Fibroblast of lung (primary cell): ENCODE data around the gene CDK4.
A peak's percentile ranks its signal among the peaks of the same experiment; 100 is the strongest.

Experiments used
- CTCF ChIP-seq, 2 donors: IDR thresholded peaks in 1 of 2; conservative IDR thresholded peaks in 1 of 2; 1 replicate in 1 of 2; 2 replicates in 1 of 2; pipeline ENCODE4 v1.5.1; 2011 to 2012; ENCODE audit warnings: low read length in 2 of 2, control low read depth in 1 of 2, inconsistent platforms in 1 of 2, low read depth in 1 of 2, mild to moderate bottlenecking in 1 of 2
- EZH2 ChIP-seq: IDR thresholded peaks from 2 replicates; pipeline ENCODE4 v1.5.1; 2012; ENCODE audit warnings: low read length, control low read depth, mild to moderate bottlenecking; ENCODE audit errors: missing control alignments

- TF ChIP-seq CTCF (conservative IDR thresholded peaks at IDR 0.05 in 1 of 2, IDR thresholded peaks at IDR 0.05 in 1 of 2; ENCODE audit: low read depth in 1 of 2, low read length in 2 of 2) = no peak
- TF ChIP-seq EZH2 = peak; percentile 80
Observed at GRCh38 chr12:57754411-57755193, 2.5 kb upstream of the CDK4 start, which contains the start of gene MARCHF9.
